Thyroid gland (tissue), 4 donors: Measurements from ENCODE around the gene GGTA1. TPM values are rescaled to one million over a fixed set of nuclear protein-coding genes. Genes with fewer than 3 reads are reported as not detected.
"Not testable (repeated sequence)": the region's sequence is repeated elsewhere in the genome, so short reads cannot be mapped to it uniquely, and the experiment has no call there.

ENCODE experiments used
- DNase-seq, 2 donors: peaks; one replicate each; pipeline ENCODE4 v3.0.0-alpha.2; 2019
- H3K27ac ChIP-seq, 3 donors: fragments of 200-600 bp; sonication (generic); 1 replicate in 2 of 3; 2 replicates in 1 of 3; pipeline ENCODE4 v1.5.1; 2016 to 2019; ENCODE audit warnings: mild to moderate bottlenecking in 1 of 3, moderate library complexity in 1 of 3
- H3K27me3 ChIP-seq: fragments of 200-600 bp; sonication (generic); one replicate; pipeline ENCODE4 v1.5.1; 2019
- H3K36me3 ChIP-seq, 2 donors: fragments of 200-600 bp; sonication (generic); one replicate each; pipeline ENCODE4 v1.5.1; 2016 to 2019
- H3K4me1 ChIP-seq, 2 donors: fragments of 200-600 bp; sonication (generic); one replicate each; pipeline ENCODE4 v1.5.1; 2017 to 2019
- H3K4me3 ChIP-seq, 3 donors: fragments of 200-600 bp; sonication (generic); replicated peaks in 1 of 3; 1 replicate in 2 of 3; 2 replicates in 1 of 3; pipeline ENCODE4 v1.5.1; 2016; ENCODE audit warnings: mild to moderate bottlenecking in 1 of 3
- H3K9me3 ChIP-seq: fragments of 200-600 bp; sonication (generic); one replicate; pipeline ENCODE4 v1.5.1; 2017
- CTCF ChIP-seq, 6 experiments: fragments of 200-600 bp in 3 of 6; fragments of 450-650 bp in 3 of 6; sonication (generic) in 3 of 6; IDR thresholded peaks; one replicate each; pipeline ENCODE4 v1.5.1; 2016 to 2019; ENCODE audit warnings: antibody characterized with exemption in 6 of 6, mild to moderate bottlenecking in 2 of 6, inconsistent platforms in 1 of 6, moderate library complexity in 1 of 6
- POLR2A ChIP-seq, 2 donors: fragments of 450-650 bp; IDR thresholded peaks; one replicate each; pipeline ENCODE4 v1.6.1; 2017; ENCODE audit warnings: antibody characterized with exemption in 2 of 2, mild to moderate bottlenecking in 2 of 2, moderate library complexity in 1 of 2
- WGBS, 2 donors: methylation state at CpG; one replicate each; pipeline ENCODE4 v1.1.5; 2017; 5-methylcytosine and 5-hydroxymethylcytosine counted together
- intact Hi-C: fragments of 100-400 bp; cut with DNase I; formaldehyde crosslinking; loops from one replicate; pipeline ENCODE4 v1.15.1; 2023
- total RNA-seq, 4 donors: library from RNA; depleted of rRNA; stranded (reverse); fragments of >200 nt; gene quantifications; one replicate each; pipeline ENCODE4 v1.2.3, GENCODE V29; 2016

GGTA1 gene
- total RNA-seq, 4 donors from 2014 or later = 5.5 to 18.4 (median 7.9) TPM

DNA sequence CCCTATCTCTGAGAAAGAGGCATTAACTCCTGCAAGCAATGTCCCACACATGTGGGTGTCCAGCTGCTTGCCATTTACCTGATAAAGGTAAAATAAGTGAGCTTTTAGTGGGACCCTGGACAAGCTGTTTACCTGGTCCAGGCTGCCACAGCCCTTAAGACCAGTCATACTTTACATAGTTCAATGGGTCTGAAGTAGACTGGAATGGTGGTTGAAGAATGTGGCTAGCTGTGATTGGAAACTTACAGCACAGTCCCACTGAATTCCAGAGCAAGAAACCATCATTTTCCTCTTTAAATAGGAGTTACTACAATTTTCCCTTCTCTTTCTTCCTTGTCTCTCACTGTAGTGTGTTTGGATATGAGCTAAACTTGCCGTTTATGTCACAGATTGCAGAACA lies 60.6 kb downstream of the GGTA1 start:
- Histone ChIP-seq H3K9me3 (no peaks in the 10 kb centered on the region), H3K4me1 (peaks cover 7 to 14% of the 10 kb centered on the region in 2 donors), H3K36me3 (no peaks in the 10 kb centered on the region), H3K27me3 (no peaks in the 10 kb centered on the region), H3K4me3 (no peak overlapping the region), H3K27ac (no peak overlapping the region)
- TF ChIP-seq CTCF (IDR thresholded peaks at IDR 0.05) (no peak), POLR2A (IDR thresholded peaks at IDR 0.05) (no peak)
- 37 to 46% methylated on average over 1 of the region's 1 CpG for WGBS, 2 donors
- intact Hi-C loops = no loop called here
- no peak for DNase-seq

GRCh38 chr9:121437891-121438290 lies 61.8 kb downstream of the GGTA1 start:
- WGBS, 2 donors = 64 to 97% methylated on average over 3 of the region's 3 CpGs

DNA sequence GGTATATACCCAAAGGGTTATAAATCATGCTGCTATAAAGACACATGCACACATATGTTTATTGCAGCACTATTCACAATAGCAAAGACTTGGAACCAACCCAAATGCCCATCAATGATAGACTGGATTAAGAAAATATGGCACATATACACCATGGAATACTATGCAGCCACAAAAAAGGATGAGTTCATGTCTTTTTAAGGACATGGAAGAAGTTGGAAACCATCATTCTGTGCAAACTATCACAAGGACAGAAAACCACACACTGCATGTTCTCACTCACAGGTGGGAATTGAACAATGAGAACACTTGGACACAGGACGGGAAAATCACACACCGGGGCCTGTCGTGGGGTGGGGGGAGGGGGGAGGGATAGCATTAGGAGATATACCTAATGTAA lies 62.6 kb downstream of the GGTA1 start:
- H3K4me3 ChIP-seq, intact Hi-C loops, H3K27me3 ChIP-seq, H3K27ac ChIP-seq, DNase-seq, H3K9me3 ChIP-seq, H3K36me3 ChIP-seq: not testable (repeated sequence)
- H3K4me1 ChIP-seq = peaks cover 7 to 14% of the 10 kb centered on the region in 2 donors
- 92 to 98% methylated on average over 3 of the region's 3 CpGs for WGBS, 2 donors

More at GRCh38 chr9:121437891-121438290, 61.8 kb downstream of the GGTA1 start:
- Histone ChIP-seq H3K27me3 (no peaks in the 10 kb centered on the region), H3K4me1 (peaks cover 7 to 14% of the 10 kb centered on the region in 2 donors), H3K4me3 (no peak overlapping the region), H3K27ac (no peak overlapping the region), H3K36me3 (no peaks in the 10 kb centered on the region), H3K9me3 (no peaks in the 10 kb centered on the region)
- TF ChIP-seq CTCF (IDR thresholded peaks at IDR 0.05) (no peak), POLR2A (IDR thresholded peaks at IDR 0.05) (no peak)
- intact Hi-C loops = no loop called here
- DNase-seq = no peak

- Histone ChIP-seq H3K4me1 (peaks cover 7 to 10% of the 10 kb centered on the region in 2 donors), H3K4me3 (no peak overlapping the region), H3K9me3 (no peaks in the 10 kb centered on the region), H3K27me3 (no peaks in the 10 kb centered on the region), H3K36me3 (no peaks in the 10 kb centered on the region), H3K27ac (no peak overlapping the region)
- TF ChIP-seq CTCF (IDR thresholded peaks at IDR 0.05) (no peak), POLR2A (IDR thresholded peaks at IDR 0.05) (no peak)
- intact Hi-C loops = no loop called here
- DNase-seq = no peak
Measured at GRCh38 chr9:121434969-121435368, 64.7 kb downstream of the GGTA1 start.

DNA sequence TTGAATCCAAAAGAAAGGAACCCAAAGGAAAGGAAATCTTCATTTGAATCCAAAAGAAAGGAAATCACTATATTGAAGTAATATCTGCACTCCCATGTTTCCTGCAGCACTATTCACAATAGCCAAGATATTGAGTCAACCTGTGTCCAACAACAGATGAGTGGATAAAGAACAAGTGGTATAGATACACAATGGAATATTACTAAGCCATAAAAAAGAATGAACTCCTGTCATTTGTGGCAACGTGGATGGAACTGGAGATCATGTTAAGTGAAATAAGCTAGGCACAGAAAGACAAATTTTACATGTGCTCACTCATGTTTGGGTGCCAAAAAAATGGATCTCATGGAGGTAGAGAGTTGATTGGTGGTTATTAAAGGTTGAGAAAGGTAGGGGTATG lies 71.7 kb downstream of the GGTA1 start:
- intact Hi-C loops = no loop called here
- WGBS, 2 donors = 83 to 84% methylated on average over 1 of the region's 1 CpG

More for the DNA sequence above, 71.7 kb downstream of the GGTA1 start:
- TF ChIP-seq CTCF (IDR thresholded peaks at IDR 0.05) (no peak), POLR2A (IDR thresholded peaks at IDR 0.05) (no peak)
- H3K4me3 ChIP-seq = no peak overlapping the region
- no peaks in the 10 kb centered on the region for H3K27me3 ChIP-seq
- no peak overlapping the region for H3K27ac ChIP-seq
- H3K4me1 ChIP-seq = no peaks in the 10 kb centered on the region
- no peak for DNase-seq
- no peaks in the 10 kb centered on the region for H3K9me3 ChIP-seq
- no peaks in the 10 kb centered on the region for H3K36me3 ChIP-seq
